ENCODE data around the gene EGR1. TPM values are rescaled to one million over a fixed set of nuclear protein-coding genes. Genes with fewer than 3 reads are reported as not detected.
"Not testable (repeated sequence)": the region's sequence is repeated elsewhere in the genome, so short reads cannot be mapped to it uniquely, and the experiment has no call there.

The EGR1 gene
- total RNA-seq, 1 donor from 2014 or later = 701 TPM

DNA sequence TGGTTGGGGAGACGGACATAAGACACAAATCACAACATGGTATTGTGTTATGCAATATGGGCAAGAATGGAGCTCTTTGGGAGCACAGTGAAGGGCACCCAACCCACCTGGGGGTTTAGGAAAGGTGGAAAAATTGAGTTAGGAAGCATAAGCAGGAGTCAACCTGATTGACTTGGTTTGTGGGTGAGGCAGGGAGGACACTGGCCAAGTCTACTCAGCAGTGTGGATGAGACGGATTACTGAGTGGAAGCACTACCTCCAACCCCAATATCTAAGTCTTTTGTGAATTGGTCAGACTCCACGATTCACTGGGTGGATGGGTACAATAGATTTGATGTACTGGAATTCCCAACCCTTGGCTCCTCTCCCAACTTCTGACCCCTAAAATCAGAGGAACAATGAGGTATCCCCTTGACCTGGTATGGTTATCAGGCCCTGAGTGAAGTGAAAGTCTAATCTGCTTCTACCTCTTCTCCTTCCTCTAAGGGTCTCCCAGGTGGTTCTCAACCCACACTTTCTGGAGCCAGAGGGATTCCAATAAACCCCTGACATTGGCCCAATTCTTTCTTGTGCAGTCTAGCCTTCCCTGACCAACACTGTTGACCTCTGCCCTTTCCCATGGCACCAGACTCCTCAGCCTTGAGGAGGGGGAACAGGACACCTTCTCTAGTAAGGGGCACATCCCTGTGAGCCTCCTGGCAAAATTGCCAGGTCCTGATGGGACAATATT lies 5.2 kb downstream of the EGR1 start:
- no peaks in the 10 kb centered on the region for H3K9me3 Mint-ChIP-seq
- TF ChIP-seq CTCF (IDR thresholded peaks at IDR 0.05; ENCODE audit: unreplicated experiment) = no peak
- peaks cover 24% of the 10 kb centered on the region for H3K4me1 Mint-ChIP-seq
- peak in 1 of 2 experiments; percentile 47 for DNase-seq (ENCODE audit: low spot score in 2 of 2, unreplicated experiment in 2 of 2)
- H3K4me3 Mint-ChIP-seq = no peak overlapping the region
- peaks cover 22% of the 10 kb centered on the region for H3K36me3 Mint-ChIP-seq
- peaks cover 28% of the 10 kb centered on the region for H3K27me3 Mint-ChIP-seq (ENCODE audit: low read depth)
- H3K27ac Mint-ChIP-seq = no peak overlapping the region

GRCh38 chr5:138471052-138471361 lies 5.7 kb downstream of the EGR1 start:
- no peak overlapping the region for H3K4me3 Mint-ChIP-seq

DNA sequence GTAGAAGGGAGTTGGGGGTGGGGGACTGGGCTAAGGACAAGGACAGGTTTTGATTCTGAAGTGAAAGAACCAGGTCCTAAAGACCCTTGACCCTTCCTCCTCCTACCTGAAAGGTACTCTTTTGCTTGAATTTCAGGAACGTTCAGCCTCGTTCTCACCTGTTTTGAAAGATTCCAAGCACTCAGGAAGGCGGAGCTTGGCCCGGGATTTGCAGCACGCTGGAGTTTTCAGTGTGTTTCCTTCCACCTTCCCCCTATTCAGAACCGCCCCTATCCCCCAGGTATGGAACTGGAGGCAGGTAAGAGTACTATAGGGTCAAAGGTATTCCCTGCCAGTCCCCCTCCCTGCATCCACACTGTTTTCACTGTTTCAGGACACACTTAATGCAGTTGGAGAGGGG lies 7.1 kb downstream of the EGR1 start:
- Mint-ChIP-seq H3K27ac (no peak overlapping the region), H3K4me1 (peaks cover 14% of the 10 kb centered on the region), H3K27me3 (ENCODE audit: low read depth) (peaks cover 16% of the 10 kb centered on the region), H3K36me3 (peaks cover 13% of the 10 kb centered on the region), H3K4me3 (no peak overlapping the region), H3K9me3 (no peaks in the 10 kb centered on the region)
- no peak for DNase-seq (ENCODE audit: low spot score in 2 of 2, unreplicated experiment in 2 of 2)
- TF ChIP-seq CTCF (IDR thresholded peaks at IDR 0.05; ENCODE audit: unreplicated experiment) = no peak

More at GRCh38 chr5:138471052-138471361, 5.7 kb downstream of the EGR1 start:
- DNase-seq (ENCODE audit: low spot score in 2 of 2, unreplicated experiment in 2 of 2) = no peak
- Mint-ChIP-seq H3K9me3 (no peaks in the 10 kb centered on the region), H3K4me1 (peaks cover 24% of the 10 kb centered on the region), H3K27me3 (ENCODE audit: low read depth) (peaks cover 28% of the 10 kb centered on the region), H3K36me3 (peaks cover 22% of the 10 kb centered on the region), H3K27ac (no peak overlapping the region)
- no peak for TF ChIP-seq CTCF (IDR thresholded peaks at IDR 0.05; ENCODE audit: unreplicated experiment)

GRCh38 chr5:138473151-138473550 lies 7.9 kb downstream of the EGR1 start:
- not testable (repeated sequence) for H3K4me3 Mint-ChIP-seq; H3K9me3 Mint-ChIP-seq; H3K27ac Mint-ChIP-seq; H3K27me3 Mint-ChIP-seq (ENCODE audit: low read depth); DNase-seq (ENCODE audit: low spot score in 2 of 2, unreplicated experiment in 2 of 2); H3K36me3 Mint-ChIP-seq
- H3K4me1 Mint-ChIP-seq = peaks cover 11% of the 10 kb centered on the region

- H3K4me3 Mint-ChIP-seq = no peak overlapping the region
- no peak overlapping the region for H3K27ac Mint-ChIP-seq
- no peak for TF ChIP-seq CTCF (IDR thresholded peaks at IDR 0.05; ENCODE audit: unreplicated experiment)
- H3K9me3 Mint-ChIP-seq = no peaks in the 10 kb centered on the region
- no peaks in the 10 kb centered on the region for H3K36me3 Mint-ChIP-seq
- H3K4me1 Mint-ChIP-seq = peaks cover 6% of the 10 kb centered on the region
- no peak for DNase-seq (ENCODE audit: low spot score in 2 of 2, unreplicated experiment in 2 of 2)
- peaks cover 4% of the 10 kb centered on the region for H3K27me3 Mint-ChIP-seq (ENCODE audit: low read depth)
Observed at GRCh38 chr5:138476918-138477317, 11.6 kb downstream of the EGR1 start.

DNA sequence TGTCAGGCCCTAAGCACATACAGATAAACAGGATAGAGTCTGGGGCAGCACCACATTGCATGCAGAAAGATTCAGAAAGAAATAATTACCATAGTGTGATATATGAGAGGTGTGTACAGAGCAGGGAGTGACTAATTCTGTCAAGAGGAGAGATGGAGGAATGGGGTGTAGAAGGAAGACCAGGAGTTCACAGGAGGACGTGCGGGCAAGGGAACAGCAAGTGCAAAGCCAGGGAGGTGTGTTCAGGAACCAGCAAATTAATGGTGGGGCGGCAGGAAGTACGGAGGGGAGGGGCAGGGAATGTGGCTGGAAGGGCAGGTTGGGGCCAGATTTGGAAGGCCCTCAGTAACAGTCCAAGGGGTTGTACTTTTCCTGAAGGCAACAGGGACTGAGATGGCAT lies 17.4 kb downstream of the EGR1 start:
- no peak for TF ChIP-seq CTCF (IDR thresholded peaks at IDR 0.05; ENCODE audit: unreplicated experiment)
- peaks cover 2% of the 10 kb centered on the region for H3K4me1 Mint-ChIP-seq
- H3K27me3 Mint-ChIP-seq (ENCODE audit: low read depth) = no peaks in the 10 kb centered on the region
- H3K27ac Mint-ChIP-seq = no peak overlapping the region
- H3K36me3 Mint-ChIP-seq = no peaks in the 10 kb centered on the region
- no peaks in the 10 kb centered on the region for H3K9me3 Mint-ChIP-seq
- DNase-seq (ENCODE audit: low spot score in 2 of 2, unreplicated experiment in 2 of 2) = no peak
- H3K4me3 Mint-ChIP-seq = no peak overlapping the region
